ENCODE results near the gene PC. TPM values are rescaled to one million over a fixed set of nuclear protein-coding genes. Genes with fewer than 3 reads are reported as not detected.

PC gene
- total RNA-seq, 1 donor from 2014 or later: 49.1 TPM

DNA sequence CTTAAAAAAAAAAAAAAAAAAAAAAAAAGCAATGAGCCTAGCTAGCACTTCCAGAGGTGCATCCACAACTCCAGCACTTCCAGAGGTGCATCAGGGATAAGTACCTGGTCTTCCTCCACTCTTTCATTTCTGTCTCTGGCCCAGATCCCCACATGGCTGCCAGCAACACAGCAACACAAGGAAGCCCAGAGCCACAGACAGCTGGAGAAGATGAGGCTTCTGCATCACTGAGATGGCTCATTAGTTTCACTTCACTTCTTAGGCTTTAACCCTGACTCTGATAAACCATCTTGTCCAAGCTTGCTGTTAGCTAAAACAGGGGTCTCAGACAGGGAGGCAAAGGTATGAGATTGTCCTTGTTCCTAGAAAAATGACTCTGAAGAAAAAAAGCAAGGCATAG is 35.6 kb downstream of the PC start:
- TF ChIP-seq, protein P1, sequence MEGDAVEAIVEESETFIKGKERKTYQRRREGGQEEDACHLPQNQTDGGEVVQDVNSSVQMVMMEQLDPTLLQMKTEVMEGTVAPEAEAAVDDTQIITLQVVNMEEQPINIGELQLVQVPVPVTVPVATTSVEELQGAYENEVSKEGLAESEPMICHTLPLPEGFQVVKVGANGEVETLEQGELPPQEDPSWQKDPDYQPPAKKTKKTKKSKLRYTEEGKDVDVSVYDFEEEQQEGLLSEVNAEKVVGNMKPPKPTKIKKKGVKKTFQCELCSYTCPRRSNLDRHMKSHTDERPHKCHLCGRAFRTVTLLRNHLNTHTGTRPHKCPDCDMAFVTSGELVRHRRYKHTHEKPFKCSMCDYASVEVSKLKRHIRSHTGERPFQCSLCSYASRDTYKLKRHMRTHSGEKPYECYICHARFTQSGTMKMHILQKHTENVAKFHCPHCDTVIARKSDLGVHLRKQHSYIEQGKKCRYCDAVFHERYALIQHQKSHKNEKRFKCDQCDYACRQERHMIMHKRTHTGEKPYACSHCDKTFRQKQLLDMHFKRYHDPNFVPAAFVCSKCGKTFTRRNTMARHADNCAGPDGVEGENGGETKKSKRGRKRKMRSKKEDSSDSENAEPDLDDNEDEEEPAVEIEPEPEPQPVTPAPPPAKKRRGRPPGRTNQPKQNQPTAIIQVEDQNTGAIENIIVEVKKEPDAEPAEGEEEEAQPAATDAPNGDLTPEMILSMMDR (IDR thresholded peaks at IDR 0.05): no peak
- H3K4me3 Mint-ChIP-seq (ENCODE audit: unreplicated experiment): no peak overlapping the region
- H3K27me3 Mint-ChIP-seq (ENCODE audit: unreplicated experiment): no peaks in the 10 kb centered on the region
- H3K36me3 Mint-ChIP-seq (ENCODE audit: unreplicated experiment): peaks cover 5% of the 10 kb centered on the region
- H3K27ac Mint-ChIP-seq (ENCODE audit: unreplicated experiment): no peak overlapping the region
- peaks cover 7% of the 10 kb centered on the region for H3K4me1 Mint-ChIP-seq (ENCODE audit: unreplicated experiment)
- DNase-seq (ENCODE audit: extremely low spot score, unreplicated experiment): no peak
- H3K9me3 Mint-ChIP-seq (ENCODE audit: unreplicated experiment): no peaks in the 10 kb centered on the region

DNA sequence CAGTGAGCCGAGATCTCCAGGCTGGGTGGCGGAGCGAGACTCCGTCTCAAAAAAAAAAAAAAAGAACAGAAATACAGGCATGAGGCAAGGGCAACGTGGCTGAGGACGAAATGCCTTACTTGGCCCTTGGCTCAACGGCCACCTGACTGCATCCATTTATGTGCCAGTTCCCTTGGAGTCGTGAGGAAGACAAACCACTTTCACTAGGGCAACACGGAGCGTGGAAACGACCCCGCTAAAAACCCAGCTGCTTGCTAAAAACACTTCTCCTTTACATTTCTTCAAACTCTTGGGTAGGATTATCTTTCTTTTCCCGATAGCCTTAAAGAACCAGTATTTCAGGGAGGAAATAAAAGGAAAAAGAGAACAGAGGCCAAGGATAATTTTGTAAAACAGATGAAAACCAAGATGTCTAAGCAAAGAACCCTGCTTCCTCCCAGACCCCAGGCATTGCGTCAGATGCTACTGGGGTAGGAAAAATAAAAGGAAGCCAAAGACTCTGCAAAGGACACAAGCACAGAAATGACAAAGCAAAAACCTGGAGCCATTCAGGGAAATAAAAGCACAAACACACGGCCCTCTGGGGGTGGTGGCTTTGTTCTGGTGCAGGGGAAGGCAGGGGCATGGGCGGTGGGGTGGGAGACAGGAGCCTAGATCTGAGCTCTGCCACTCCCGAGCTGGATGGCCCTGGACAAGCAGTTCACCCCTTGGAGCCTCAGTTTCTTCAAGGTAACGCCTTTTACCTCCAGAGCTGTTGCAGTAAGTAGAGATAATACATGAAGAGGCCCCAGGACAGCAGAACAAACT is 37.0 kb downstream of the PC start:
- no peak for DNase-seq (ENCODE audit: extremely low spot score, unreplicated experiment)
- no peaks in the 10 kb centered on the region for H3K27me3 Mint-ChIP-seq (ENCODE audit: unreplicated experiment)
- peaks cover 5% of the 10 kb centered on the region for H3K36me3 Mint-ChIP-seq (ENCODE audit: unreplicated experiment)
- H3K4me3 Mint-ChIP-seq (ENCODE audit: unreplicated experiment): no peak overlapping the region
- H3K4me1 Mint-ChIP-seq (ENCODE audit: unreplicated experiment): peaks cover 20% of the 10 kb centered on the region
- TF ChIP-seq, protein P1 (IDR thresholded peaks at IDR 0.05): no peak
- H3K9me3 Mint-ChIP-seq (ENCODE audit: unreplicated experiment): no peaks in the 10 kb centered on the region
- H3K27ac Mint-ChIP-seq (ENCODE audit: unreplicated experiment): peak overlapping the region; percentile 35

DNA sequence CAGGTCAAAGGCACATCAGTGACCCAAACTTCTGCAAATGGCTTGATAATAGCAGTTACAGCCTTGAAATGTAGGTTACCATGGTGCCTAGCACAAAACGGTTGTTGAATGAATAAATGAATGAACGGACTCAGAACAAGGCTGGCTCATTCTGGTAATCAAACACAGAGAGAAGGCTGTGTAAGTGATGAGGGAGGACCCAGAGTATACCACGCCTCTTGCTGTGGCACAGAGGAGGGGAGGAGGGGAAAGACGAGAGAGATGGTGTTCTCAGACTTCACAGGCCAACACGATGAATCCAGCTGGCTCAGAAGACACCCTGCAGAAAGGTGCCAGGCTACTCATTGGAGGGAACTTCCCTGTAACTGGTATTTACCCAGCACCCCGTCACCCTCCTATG is 38.3 kb downstream of the PC start:
- no peaks in the 10 kb centered on the region for H3K9me3 Mint-ChIP-seq (ENCODE audit: unreplicated experiment)
- H3K36me3 Mint-ChIP-seq (ENCODE audit: unreplicated experiment): peaks cover 5% of the 10 kb centered on the region

DNA sequence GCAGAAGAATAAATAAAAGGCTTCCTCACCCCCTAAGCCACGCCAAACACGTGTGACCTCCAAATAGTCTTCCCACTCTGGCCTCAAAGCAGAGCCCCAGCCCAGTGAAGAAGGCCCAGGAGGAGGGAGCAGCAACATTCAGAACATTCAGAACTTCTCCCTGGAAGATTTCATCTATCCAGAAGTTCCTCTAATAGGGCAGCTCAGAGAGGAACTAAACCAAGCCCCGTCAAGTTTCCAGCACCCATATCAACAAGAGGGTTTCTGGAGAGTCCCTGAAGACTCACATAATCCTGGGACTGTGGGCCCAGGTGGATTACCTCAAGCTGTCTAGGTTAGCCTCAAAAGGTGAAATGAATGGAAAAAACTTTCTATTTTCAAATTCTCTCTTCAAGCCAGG is 39.4 kb downstream of the PC start:
- Mint-ChIP-seq H3K36me3 (ENCODE audit: unreplicated experiment) (peaks cover 2% of the 10 kb centered on the region), H3K9me3 (ENCODE audit: unreplicated experiment) (no peaks in the 10 kb centered on the region), H3K4me1 (ENCODE audit: unreplicated experiment) (peaks cover 36% of the 10 kb centered on the region), H3K27ac (ENCODE audit: unreplicated experiment) (no peak overlapping the region), H3K27me3 (ENCODE audit: unreplicated experiment) (no peaks in the 10 kb centered on the region), H3K4me3 (ENCODE audit: unreplicated experiment) (no peak overlapping the region)
- no peak for DNase-seq (ENCODE audit: extremely low spot score, unreplicated experiment)
- TF ChIP-seq, protein P1 (IDR thresholded peaks at IDR 0.05): no peak

More for the DNA sequence above, 38.3 kb downstream of the PC start:
- DNase-seq (ENCODE audit: extremely low spot score, unreplicated experiment): no peak
- Mint-ChIP-seq H3K4me3 (ENCODE audit: unreplicated experiment) (no peak overlapping the region), H3K27ac (ENCODE audit: unreplicated experiment) (no peak overlapping the region), H3K27me3 (ENCODE audit: unreplicated experiment) (no peaks in the 10 kb centered on the region), H3K4me1 (ENCODE audit: unreplicated experiment) (peaks cover 31% of the 10 kb centered on the region)
- TF ChIP-seq, protein P1 (IDR thresholded peaks at IDR 0.05): no peak

DNA sequence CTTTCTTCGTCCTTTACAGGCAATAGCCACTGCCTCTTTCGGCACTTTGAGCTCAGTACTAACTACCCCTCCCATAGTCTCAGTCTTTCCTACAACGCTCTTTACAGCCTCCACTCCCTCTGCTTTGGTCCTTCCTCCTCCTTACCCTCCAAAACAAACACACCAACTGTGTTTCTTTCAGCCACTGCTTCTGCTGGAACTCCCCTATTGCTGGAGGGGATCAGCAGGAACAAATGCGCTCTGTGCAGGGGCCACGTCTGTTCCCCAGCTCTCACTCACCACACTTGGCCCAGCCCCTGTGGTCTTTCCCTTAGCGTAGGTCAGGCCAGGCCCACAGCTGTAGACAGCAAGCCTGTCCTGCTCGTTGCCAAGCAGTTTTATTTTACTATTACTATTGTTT is 42.3 kb downstream of the PC start:
- no peaks in the 10 kb centered on the region for H3K27me3 Mint-ChIP-seq (ENCODE audit: unreplicated experiment)
- peak overlapping the region; percentile 11 for H3K4me3 Mint-ChIP-seq (ENCODE audit: unreplicated experiment)
- peaks cover 36% of the 10 kb centered on the region for H3K4me1 Mint-ChIP-seq (ENCODE audit: unreplicated experiment)
- no peaks in the 10 kb centered on the region for H3K9me3 Mint-ChIP-seq (ENCODE audit: unreplicated experiment)
- DNase-seq (ENCODE audit: extremely low spot score, unreplicated experiment): no peak
- peaks cover 2% of the 10 kb centered on the region for H3K36me3 Mint-ChIP-seq (ENCODE audit: unreplicated experiment)
- H3K27ac Mint-ChIP-seq (ENCODE audit: unreplicated experiment): peak overlapping the region; percentile 79
- TF ChIP-seq, protein P1 (IDR thresholded peaks at IDR 0.05): no peak

All from osteocyte (in vitro differentiated cells).